MM.1S (cell line): ENCODE results near the gene RBM47.

Source experiments
- DNase-seq: peaks from one replicate; pipeline ENCODE4 v3.0.0-alpha.2; 2015
- H2AFZ ChIP-seq: fragments of 300-600 bp; sonication (generic); 2 replicates; pipeline ENCODE4 v1.6.0; 2016; ENCODE audit warnings: antibody characterized with exemption, low read length
- H3F3A ChIP-seq: fragments of 300-600 bp; sonication (generic); 2 replicates; pipeline ENCODE4 v1.6.1; 2016; ENCODE audit warnings: mild to moderate bottlenecking, antibody characterized with exemption, low read length, moderate library complexity, mixed read lengths; ENCODE audit not compliant: insufficient read depth
- H3K27ac ChIP-seq: fragments of 300-600 bp; sonication (generic); 2 replicates; pipeline ENCODE4 v1.5.1; 2016; ENCODE audit warnings: mild to moderate bottlenecking, low read length
- H3K27me3 ChIP-seq: fragments of 300-600 bp; sonication (generic); replicated peaks from 2 replicates; pipeline ENCODE4 v1.6.0; 2016; ENCODE audit warnings: low read length; ENCODE audit not compliant: insufficient read depth
- H3K36me3 ChIP-seq: fragments of 300-600 bp; sonication (generic); replicated peaks from 2 replicates; pipeline ENCODE4 v1.6.1; 2016; ENCODE audit warnings: mild to moderate bottlenecking, low read length, mixed read lengths; ENCODE audit not compliant: insufficient read depth
- H3K4me1 ChIP-seq: fragments of 300-600 bp; sonication (generic); 2 replicates; pipeline ENCODE4 v1.6.1; 2016; ENCODE audit warnings: low read length, mixed read lengths
- H3K4me2 ChIP-seq: fragments of 300-600 bp; sonication (generic); 2 replicates; pipeline ENCODE4 v1.6.0; 2016; ENCODE audit warnings: low read depth, low read length
- H3K4me3 ChIP-seq: fragments of 300-600 bp; sonication (generic); 2 replicates; pipeline ENCODE4 v1.5.1; 2016; ENCODE audit warnings: low read length, mixed read lengths
- H3K79me2 ChIP-seq: fragments of 300-600 bp; sonication (generic); 2 replicates; pipeline ENCODE4 v1.6.1; 2016; ENCODE audit warnings: mixed run types, low read length, mixed read lengths
- H3K9ac ChIP-seq: fragments of 300-600 bp; sonication (generic); 2 replicates; pipeline ENCODE4 v1.6.1; 2016; ENCODE audit warnings: low read length, mixed read lengths
- H3K9me2 ChIP-seq: fragments of 300-600 bp; sonication (generic); replicated peaks from 2 replicates; pipeline ENCODE4 v1.6.1; 2016; ENCODE audit warnings: mild to moderate bottlenecking, low read length, mixed read lengths; ENCODE audit not compliant: insufficient read depth
- H3K9me3 ChIP-seq: fragments of 300-600 bp; sonication (generic); replicated peaks from 2 replicates; pipeline ENCODE4 v1.6.1; 2016; ENCODE audit warnings: mild to moderate bottlenecking, low read length, mixed read lengths; ENCODE audit not compliant: insufficient read depth
- H4K20me1 ChIP-seq: fragments of 300-600 bp; sonication (generic); 2 replicates; pipeline ENCODE4 v1.6.1; 2016; ENCODE audit warnings: mild to moderate bottlenecking, low read length, moderate library complexity, mixed read lengths; ENCODE audit not compliant: insufficient read depth
- EZH2 ChIP-seq: fragments of 300-600 bp; sonication (generic); optimal IDR thresholded peaks from 2 replicates; pipeline ENCODE3; 2017; ENCODE audit warnings: low read depth, mild to moderate bottlenecking, antibody characterized with exemption, low read length, mixed read lengths
- EZH2phosphoT487 ChIP-seq: fragments of 300-600 bp; sonication (generic); IDR thresholded peaks from 2 replicates; pipeline ENCODE4 v1.6.1; 2018; ENCODE audit warnings: antibody characterized with exemption, low read length
- TF ChIP-seq, protein P1 (sequence below): fragments of 300-600 bp; sonication (generic); IDR thresholded peaks from 2 replicates; pipeline ENCODE4 v1.5.1; 2016; ENCODE audit warnings: antibody characterized with exemption, low read length, mixed read lengths

RBM47 gene

DNA sequence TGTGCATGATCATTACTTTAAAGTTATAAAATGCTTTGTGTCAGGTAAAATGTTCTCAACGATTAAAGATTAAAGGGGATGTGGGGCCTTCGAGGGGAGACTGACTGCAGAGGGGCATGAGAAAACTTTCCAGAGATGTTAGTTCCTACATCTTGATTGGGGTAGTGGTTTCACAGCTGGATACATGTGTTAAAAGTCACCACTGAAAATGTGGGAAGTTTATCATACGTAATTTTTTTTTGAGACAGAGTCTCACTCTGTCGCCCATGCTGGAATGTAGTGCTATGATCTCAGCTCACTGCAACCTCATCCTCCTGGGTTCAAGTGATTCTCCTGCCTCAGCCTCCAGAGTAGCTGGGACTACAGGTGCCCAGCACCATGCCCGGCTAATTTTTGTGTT lies 79.5 kb downstream of the RBM47 start:
- TF ChIP-seq EZH2 (no peak), EZH2phosphoT487 (no peak)
- TF ChIP-seq, protein P1, sequence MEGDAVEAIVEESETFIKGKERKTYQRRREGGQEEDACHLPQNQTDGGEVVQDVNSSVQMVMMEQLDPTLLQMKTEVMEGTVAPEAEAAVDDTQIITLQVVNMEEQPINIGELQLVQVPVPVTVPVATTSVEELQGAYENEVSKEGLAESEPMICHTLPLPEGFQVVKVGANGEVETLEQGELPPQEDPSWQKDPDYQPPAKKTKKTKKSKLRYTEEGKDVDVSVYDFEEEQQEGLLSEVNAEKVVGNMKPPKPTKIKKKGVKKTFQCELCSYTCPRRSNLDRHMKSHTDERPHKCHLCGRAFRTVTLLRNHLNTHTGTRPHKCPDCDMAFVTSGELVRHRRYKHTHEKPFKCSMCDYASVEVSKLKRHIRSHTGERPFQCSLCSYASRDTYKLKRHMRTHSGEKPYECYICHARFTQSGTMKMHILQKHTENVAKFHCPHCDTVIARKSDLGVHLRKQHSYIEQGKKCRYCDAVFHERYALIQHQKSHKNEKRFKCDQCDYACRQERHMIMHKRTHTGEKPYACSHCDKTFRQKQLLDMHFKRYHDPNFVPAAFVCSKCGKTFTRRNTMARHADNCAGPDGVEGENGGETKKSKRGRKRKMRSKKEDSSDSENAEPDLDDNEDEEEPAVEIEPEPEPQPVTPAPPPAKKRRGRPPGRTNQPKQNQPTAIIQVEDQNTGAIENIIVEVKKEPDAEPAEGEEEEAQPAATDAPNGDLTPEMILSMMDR: no peak
- no peak overlapping the region for H3K27ac ChIP-seq

DNA sequence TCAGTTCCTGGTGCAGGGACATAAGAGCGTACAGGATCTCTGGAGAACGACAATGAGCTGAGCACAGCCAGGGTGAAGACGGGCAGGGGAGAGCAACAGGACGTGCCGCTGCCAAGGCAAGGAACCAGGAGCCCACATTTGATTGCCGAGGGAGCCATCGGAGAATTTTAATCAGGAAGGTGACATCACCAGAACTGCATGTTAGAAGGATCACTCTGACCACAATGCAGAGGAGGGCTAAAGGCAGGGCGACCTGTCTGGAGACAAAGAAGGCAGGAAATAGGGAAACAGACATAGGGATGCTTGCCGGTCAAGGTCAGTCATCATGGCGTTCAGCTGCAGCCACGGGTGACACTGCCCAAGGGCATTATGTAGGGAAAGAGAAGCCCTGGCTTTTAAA lies 81.4 kb downstream of the RBM47 start:
- H3F3A ChIP-seq: peaks cover 8% of the 10 kb centered on the region
- H3K27me3 ChIP-seq: no peaks in the 10 kb centered on the region
- H3K4me1 ChIP-seq: no peaks in the 10 kb centered on the region
- H3K4me3 ChIP-seq: no peak overlapping the region
- H3K27ac ChIP-seq: no peak overlapping the region
- H3K36me3 ChIP-seq: no peaks in the 10 kb centered on the region
- no peak for TF ChIP-seq EZH2phosphoT487
- TF ChIP-seq, protein P1: no peak
- TF ChIP-seq EZH2: no peak
- no peak for DNase-seq
- H4K20me1 ChIP-seq: no peaks in the 10 kb centered on the region
- H3K9me3 ChIP-seq: no peaks in the 10 kb centered on the region
- peaks cover 62% of the 10 kb centered on the region for H3K79me2 ChIP-seq
- no peaks in the 10 kb centered on the region for H3K9me2 ChIP-seq
- H3K4me2 ChIP-seq: no peak overlapping the region
- no peak overlapping the region for H2AFZ ChIP-seq
- H3K9ac ChIP-seq: no peak overlapping the region

More for the DNA sequence above, 79.5 kb downstream of the RBM47 start:
- no peak overlapping the region for H3K4me2 ChIP-seq
- peaks cover 8% of the 10 kb centered on the region for H3F3A ChIP-seq
- H3K27me3 ChIP-seq: no peaks in the 10 kb centered on the region
- H3K79me2 ChIP-seq: peaks cover 66% of the 10 kb centered on the region
- no peaks in the 10 kb centered on the region for H3K9me2 ChIP-seq
- H3K4me1 ChIP-seq: no peaks in the 10 kb centered on the region
- DNase-seq: no peak
- H3K4me3 ChIP-seq: no peak overlapping the region
- H4K20me1 ChIP-seq: no peaks in the 10 kb centered on the region
- H3K36me3 ChIP-seq: no peaks in the 10 kb centered on the region
- no peak overlapping the region for H3K9ac ChIP-seq
- H2AFZ ChIP-seq: no peak overlapping the region
- no peaks in the 10 kb centered on the region for H3K9me3 ChIP-seq

DNA sequence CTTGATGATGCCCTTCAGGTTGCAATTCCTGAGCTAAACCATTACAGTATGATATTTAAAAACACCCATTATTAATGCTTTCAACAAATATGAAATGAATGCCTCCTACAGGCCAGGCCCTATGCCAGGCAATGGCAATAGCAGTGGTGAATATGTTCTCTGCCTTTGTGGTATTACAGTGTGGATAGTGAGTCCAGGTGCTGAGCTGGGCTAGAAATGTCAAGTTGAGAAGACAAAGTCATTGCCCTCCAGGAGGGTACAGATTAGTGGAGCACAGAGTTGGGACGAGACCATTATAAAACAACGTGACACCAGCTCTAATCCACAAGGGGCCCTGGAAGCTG lies 81.9 kb downstream of the RBM47 start:
- H3K27ac ChIP-seq: no peak overlapping the region
- H4K20me1 ChIP-seq: no peaks in the 10 kb centered on the region
- no peak overlapping the region for H2AFZ ChIP-seq

More for the DNA sequence above, 81.9 kb downstream of the RBM47 start:
- H3K9ac ChIP-seq: no peak overlapping the region
- H3K27me3 ChIP-seq: no peaks in the 10 kb centered on the region
- DNase-seq: no peak
- H3K4me2 ChIP-seq: no peak overlapping the region
- H3F3A ChIP-seq: peaks cover 8% of the 10 kb centered on the region
- H3K79me2 ChIP-seq: peaks cover 66% of the 10 kb centered on the region
- no peaks in the 10 kb centered on the region for H3K9me3 ChIP-seq
- TF ChIP-seq EZH2 (no peak), EZH2phosphoT487 (no peak)
- TF ChIP-seq, protein P1: no peak
- no peak overlapping the region for H3K4me3 ChIP-seq
- no peaks in the 10 kb centered on the region for H3K4me1 ChIP-seq
- no peaks in the 10 kb centered on the region for H3K36me3 ChIP-seq
- no peaks in the 10 kb centered on the region for H3K9me2 ChIP-seq
